GM21717 (cell line): ENCODE data around the gene MTA3.
A peak's percentile ranks its signal among the peaks of the same experiment; 100 is the strongest.

Experiments
- ATAC-seq: cut with Tn5 transposase; IDR thresholded peaks from one replicate; pipeline ENCODE4 v1.9.1; 2021; ENCODE audit warnings: mild to moderate bottlenecking, moderate library complexity; ENCODE audit not compliant: unreplicated experiment

The MTA3 gene

DNA sequence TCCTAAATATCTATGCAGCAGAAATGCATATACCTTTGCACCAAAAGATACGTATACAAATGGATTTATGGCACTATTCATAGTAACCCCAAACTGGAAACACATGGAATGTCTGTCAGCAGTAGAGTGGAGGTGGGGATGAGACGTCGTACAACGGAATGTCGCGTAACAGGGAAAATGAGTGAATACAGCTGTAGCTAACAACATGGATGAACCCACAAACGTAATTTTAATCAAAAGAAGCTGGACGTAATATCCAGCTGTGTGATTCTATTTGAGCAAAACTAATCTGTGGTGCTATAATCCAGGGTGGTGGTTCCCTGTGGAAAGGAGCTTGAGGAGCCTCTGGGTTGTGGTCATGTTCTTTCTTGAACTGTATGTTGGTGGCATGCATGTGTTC, 89.9 kb downstream of the MTA3 start:
- ATAC-seq = no peak

DNA sequence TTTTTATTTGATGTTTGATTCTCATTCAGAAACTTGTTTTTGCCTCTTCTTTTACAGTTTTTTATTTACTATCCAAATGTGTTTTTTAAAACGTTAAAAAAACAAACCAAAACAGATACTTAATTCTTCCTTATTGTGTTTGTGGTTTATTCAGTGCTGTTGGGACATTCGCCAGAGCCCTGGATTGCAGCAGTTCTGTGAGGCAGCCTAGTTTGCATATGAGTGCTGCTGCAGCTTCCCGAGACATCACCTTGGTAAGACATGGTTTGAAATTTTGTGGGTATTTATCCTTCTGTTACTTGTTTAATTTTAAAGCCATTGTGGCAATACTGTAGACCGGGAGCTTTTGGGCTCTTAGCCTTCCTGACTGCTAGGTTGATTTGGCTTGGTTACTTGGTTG, 91.2 kb downstream of the MTA3 start:
- ATAC-seq = no peak

DNA sequence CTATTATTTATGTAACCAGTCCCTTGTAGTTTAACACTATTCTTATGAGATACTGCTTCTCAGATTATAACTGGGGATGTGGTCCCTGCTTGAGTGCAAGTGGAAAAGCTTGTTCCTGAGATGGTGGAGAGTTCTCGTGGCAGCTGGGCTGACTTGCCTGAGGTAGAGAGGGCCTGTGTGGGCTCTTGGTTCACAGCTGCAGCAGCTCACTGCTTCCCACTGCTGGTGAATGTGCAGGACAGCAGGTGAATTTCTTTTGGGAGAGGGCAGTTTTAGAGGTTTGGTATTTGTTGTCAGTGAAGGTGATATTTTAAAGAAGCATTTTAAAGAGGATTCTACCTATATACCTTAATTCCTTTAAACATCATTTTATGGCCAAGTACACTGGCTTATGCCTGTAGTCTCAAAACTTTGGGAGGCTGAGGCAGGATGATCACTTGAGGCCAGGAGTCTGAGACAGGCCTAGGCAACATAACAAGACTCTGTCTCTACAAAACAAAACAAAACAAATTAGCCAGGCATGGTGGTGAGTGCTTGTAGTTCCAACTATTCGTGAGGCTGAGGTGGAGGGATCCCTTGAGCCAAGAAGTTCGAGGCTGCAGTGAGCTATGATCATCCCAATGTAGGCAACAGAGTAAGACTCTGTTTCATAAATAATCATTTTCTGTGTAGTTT, 94.8 kb downstream of the MTA3 start:
- peak; percentile 84 for ATAC-seq

GRCh38 chr2:42663828-42664227, 95.4 kb downstream of the MTA3 start:
- peak; percentile 44 for ATAC-seq

GRCh38 chr2:42673989-42674579, 105.7 kb downstream of the MTA3 start:
- no peak for ATAC-seq

GRCh38 chr2:42675815-42676214, 107.4 kb downstream of the MTA3 start:
- no peak for ATAC-seq

DNA sequence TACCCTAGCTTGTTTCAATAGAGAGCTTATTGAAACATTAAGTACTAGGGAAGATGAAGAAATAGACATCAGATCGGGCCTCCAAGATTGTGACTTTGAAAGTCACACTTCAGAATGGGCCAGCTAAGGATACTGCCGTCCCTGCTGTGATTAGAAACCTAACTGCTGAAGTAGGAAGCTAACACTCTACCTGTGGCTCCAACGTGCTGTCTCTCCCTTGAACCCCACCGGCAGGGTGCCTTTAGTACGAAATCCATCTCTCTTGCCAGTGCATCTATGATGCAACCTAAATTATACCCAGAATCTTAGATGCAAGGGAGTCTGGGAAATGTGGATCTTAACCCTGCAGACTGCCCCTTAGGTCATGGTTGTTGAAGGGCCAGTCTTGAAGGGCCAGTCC, 116.9 kb downstream of the MTA3 start:
- no peak for ATAC-seq

DNA sequence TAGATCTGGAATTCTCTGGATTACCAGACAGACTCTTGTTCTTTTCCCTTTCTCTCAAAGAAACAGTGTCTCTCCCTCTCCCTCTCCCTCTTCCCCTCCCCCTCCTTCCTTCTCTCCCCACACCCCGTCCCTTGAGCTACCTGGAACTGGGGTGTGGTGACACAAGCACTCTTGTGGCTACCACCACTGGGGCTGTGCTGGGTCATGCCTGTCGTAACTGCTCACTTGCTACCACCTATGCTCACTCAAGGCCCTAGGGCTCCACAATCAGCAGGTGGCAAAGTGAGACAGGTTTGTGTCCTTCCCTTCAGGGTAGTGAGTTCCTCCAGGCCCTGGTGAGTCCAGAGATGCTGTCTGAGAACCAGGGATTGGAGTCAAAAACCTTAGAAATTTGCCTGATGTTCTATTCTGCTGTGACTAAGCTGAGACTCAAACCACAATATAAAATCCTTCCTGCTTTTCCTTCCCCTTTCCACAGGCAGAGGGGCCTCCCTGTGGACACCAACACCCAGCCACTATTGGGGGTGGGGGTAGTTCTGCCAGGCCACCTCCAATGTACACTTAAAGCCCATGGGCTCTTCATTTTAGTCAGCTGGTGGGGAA, 124.7 kb downstream of the MTA3 start:
- no peak for ATAC-seq

DNA sequence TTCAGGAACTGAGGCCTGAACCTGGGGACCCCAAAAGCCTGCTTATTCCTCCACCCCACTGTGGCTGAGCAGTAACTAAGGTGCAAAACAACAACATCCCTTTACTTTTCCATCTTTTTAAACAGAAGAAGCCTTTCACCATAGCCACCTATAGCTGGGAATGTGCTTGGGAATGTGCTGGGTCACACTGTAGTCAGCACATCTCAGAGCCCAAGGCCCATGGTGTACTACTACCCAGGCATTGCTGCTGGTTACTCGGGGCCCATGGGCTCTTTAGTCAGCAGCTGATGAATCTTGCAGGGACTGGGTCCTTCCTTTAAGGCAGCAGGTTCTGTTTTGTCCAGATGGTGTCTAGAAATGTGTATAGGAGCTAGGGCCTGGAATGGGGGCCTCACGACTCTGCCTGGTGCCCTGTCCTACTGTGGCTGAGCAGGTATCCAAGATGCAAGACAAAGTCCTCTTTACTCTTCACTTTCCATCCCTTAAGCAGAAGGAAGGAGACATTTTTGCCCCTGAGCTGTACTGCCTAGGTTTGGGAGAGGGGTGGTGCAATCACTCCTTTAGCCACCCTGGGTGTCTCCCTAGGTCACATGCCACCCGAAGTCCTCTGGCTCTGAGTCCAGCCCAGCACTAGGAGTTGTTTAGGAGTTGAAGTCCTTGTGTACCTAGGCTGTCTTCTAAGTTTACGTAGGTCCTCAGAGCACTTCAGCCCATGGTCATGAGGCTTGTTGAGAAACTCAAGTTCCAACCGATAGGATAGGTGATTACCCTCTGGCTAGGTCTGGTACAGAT, 125.5 kb downstream of the MTA3 start:
- ATAC-seq = no peak

DNA sequence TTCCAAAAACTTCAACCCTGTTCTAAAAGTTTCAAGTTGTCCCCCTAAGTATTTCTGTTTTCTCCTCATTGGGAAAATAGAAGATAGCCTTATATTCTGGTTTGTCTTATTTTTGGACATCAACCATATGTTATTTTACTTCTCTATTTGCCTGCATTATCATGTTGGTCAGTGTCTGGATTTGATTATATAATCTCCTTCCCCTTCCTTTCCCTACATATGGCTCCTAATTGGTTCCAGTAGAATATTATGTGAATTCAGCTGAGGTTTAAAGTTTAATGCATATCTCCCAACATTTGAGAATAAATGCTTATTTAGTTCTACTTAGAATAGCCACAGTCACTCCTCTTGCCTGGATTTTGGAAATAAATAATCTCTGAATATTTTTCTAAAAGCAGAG, 128.6 kb downstream of the MTA3 start:
- no peak for ATAC-seq

DNA sequence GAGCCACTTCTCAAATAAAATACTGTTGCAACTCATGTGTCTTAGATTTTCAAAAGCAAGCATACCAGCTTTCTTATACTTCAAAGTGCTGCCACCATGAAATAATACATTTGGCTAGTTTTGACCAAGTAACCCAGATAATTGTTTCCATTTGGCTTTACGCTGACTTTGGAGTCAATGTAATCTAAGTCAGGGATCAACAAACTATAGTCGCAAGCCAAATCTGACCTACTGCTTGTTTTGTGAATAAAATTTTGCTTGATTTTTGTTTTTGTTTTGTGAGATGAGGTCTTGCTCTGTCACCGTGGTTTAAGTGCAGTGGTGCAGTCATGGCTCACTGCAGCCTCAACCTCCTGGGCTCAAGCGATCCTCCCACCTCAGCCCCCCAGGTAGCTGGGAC, 130.5 kb downstream of the MTA3 start:
- no peak for ATAC-seq

GRCh38 chr2:42706836-42707235, 138.4 kb downstream of the MTA3 start:
- ATAC-seq = no peak

- no peak for ATAC-seq
Measured at GRCh38 chr2:42708179-42708578, 139.7 kb downstream of the MTA3 start.

- ATAC-seq = no peak
Measured at GRCh38 chr2:42711896-42712295, 143.5 kb downstream of the MTA3 start.

DNA sequence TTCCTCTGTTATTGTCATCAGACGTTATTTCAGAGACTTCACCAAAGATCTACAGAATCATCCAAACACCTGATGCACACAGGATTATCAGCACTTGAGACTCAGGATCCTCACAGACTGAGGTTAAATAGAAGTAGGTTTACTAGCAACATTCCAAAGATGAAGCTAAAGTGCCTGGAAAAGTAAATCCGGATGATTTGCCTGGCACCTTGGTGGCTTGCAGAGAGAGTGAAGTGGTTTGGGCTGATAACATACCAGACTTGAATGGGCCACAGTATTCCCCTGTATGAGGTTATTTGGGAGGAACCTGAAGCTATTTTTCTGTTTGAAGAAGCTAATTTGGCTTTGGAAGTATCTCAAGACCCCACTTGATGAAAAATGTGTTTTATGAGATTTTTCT, 144.5 kb downstream of the MTA3 start:
- no peak for ATAC-seq

GRCh38 chr2:42713920-42714319, 145.5 kb downstream of the MTA3 start:
- no peak for ATAC-seq

GRCh38 chr2:42714686-42715085, 146.3 kb downstream of the MTA3 start:
- ATAC-seq = no peak

GRCh38 chr2:42721898-42722297, 153.5 kb downstream of the MTA3 start:
- no peak for ATAC-seq

- ATAC-seq = peak; percentile 94
Measured at GRCh38 chr2:42722320-42723190, 154.1 kb downstream of the MTA3 start.

DNA sequence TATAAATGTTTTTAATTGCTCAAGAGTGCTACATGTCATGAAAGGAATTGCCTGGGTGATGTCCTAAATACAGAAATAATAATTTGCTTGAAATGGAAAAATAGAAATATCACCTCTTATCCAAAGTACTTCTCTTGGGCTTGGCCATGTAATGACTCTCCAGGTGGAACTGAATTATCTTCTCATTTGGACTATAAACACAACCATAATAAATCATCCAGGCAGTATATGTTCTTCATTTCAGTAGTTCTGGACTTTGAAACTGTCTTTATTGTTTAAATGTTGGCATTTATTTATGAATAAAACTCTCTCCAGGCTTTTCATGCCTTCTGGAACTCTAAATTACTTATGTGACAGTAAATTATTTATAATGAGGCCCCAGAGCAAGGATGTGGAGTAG, 155.0 kb downstream of the MTA3 start:
- ATAC-seq = no peak

GRCh38 chr2:42724886-42725285, 156.5 kb downstream of the MTA3 start:
- no peak for ATAC-seq
